PC-3 (cell line): ENCODE results near the gene SUMO3.

Experiments used
- EZH2 ChIP-seq: fragments of 300-600 bp; sonication (generic); IDR thresholded peaks from one replicate; pipeline ENCODE4 v1.6.1; 2017; ENCODE audit warnings: antibody characterized with exemption, mild to moderate bottlenecking, low read length; ENCODE audit not compliant: unreplicated experiment
- EZH2phosphoT487 ChIP-seq: fragments of 300-600 bp; sonication (generic); IDR thresholded peaks from 2 replicates; pipeline ENCODE4 v1.6.1; 2018; ENCODE audit warnings: mild to moderate bottlenecking, antibody characterized with exemption, low read length, borderline replicate concordance
- TF ChIP-seq, protein P1 (sequence below): fragments of 300-600 bp; sonication (generic); conservative IDR thresholded peaks from 2 replicates; pipeline ENCODE4 v1.5.1; 2017; ENCODE audit warnings: antibody characterized with exemption, low read depth, mild to moderate bottlenecking, low read length

DNA sequence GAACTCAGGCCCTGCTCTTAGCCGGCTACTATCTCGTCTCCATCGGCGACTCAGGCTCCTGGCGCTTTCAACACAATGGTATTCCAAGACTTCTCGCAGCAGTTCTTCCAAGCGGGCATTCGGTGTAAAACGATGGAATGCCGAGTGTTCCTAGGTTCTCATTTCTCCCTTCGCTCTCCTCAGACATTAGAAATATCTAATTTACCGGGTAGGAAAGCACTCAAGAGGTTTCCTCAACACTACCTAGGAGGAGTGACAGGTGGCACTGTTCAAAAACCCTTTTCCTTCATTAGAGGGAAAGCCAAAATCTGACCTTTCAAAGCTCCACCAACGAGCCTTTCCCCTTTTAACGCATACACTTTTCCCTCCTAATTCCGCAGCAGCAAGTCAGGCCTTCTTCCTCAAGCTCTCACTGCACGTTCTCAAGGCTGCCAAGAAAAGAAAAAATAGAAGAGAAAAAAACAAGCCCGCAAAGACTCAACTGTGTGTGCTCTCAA is 16.8 kb downstream of the SUMO3 start:
- TF ChIP-seq, protein P1, sequence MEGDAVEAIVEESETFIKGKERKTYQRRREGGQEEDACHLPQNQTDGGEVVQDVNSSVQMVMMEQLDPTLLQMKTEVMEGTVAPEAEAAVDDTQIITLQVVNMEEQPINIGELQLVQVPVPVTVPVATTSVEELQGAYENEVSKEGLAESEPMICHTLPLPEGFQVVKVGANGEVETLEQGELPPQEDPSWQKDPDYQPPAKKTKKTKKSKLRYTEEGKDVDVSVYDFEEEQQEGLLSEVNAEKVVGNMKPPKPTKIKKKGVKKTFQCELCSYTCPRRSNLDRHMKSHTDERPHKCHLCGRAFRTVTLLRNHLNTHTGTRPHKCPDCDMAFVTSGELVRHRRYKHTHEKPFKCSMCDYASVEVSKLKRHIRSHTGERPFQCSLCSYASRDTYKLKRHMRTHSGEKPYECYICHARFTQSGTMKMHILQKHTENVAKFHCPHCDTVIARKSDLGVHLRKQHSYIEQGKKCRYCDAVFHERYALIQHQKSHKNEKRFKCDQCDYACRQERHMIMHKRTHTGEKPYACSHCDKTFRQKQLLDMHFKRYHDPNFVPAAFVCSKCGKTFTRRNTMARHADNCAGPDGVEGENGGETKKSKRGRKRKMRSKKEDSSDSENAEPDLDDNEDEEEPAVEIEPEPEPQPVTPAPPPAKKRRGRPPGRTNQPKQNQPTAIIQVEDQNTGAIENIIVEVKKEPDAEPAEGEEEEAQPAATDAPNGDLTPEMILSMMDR = peak; percentile 63
- TF ChIP-seq EZH2 = no peak
- no peak for TF ChIP-seq EZH2phosphoT487
